Smooth muscle cell (in vitro differentiated cells): ENCODE data around the gene FBH1. TPM values are rescaled to one million over a fixed set of nuclear protein-coding genes. Genes with fewer than 3 reads are reported as not detected.

ENCODE experiments used
- DNase-seq: peaks from one replicate; lab custom pipeline; 2025; ENCODE audit not compliant: unreplicated experiment; lab: John Stamatoyannopoulos, UW
- H2AFZ ChIP-seq: fragments of 200-600 bp; sonication (generic); 2 replicates; pipeline ENCODE4 v1.6.0; 2016; ENCODE audit warnings: antibody characterized with exemption, low read depth, mild to moderate bottlenecking
- H3F3A ChIP-seq: fragments of 200-600 bp; sonication (generic); 2 replicates; pipeline ENCODE4 v1.6.0; 2017; ENCODE audit warnings: antibody characterized with exemption, low read depth
- H3K27ac ChIP-seq: fragments of 200-600 bp; sonication (generic); 2 replicates; pipeline ENCODE4 v1.5.1; 2016; ENCODE audit warnings: low read depth, mild to moderate bottlenecking
- H3K27me3 ChIP-seq: fragments of 200-600 bp; sonication (generic); 2 replicates; pipeline ENCODE4 v1.6.1; 2016; ENCODE audit warnings: low read depth, mild to moderate bottlenecking
- H3K36me3 ChIP-seq: fragments of 200-600 bp; sonication (generic); 2 replicates; pipeline ENCODE4 v1.5.1; 2016; ENCODE audit warnings: low read depth
- H3K4me1 ChIP-seq: fragments of 200-600 bp; sonication (generic); 2 replicates; pipeline ENCODE4 v1.5.1; 2016; ENCODE audit warnings: low read depth
- H3K4me2 ChIP-seq: fragments of 200-600 bp; sonication (generic); 2 replicates; pipeline ENCODE4 v1.6.0; 2016; ENCODE audit warnings: mild to moderate bottlenecking
- H3K4me3 ChIP-seq: fragments of 200-600 bp; sonication (generic); 2 replicates; pipeline ENCODE4 v1.5.1; 2016; ENCODE audit warnings: mild to moderate bottlenecking
- H3K79me2 ChIP-seq: fragments of 200-600 bp; sonication (generic); 2 replicates; pipeline ENCODE4 v1.6.0; 2016; ENCODE audit warnings: low read depth, mild to moderate bottlenecking
- H3K9ac ChIP-seq: fragments of 200-600 bp; sonication (generic); 2 replicates; pipeline ENCODE4 v1.6.0; 2016; ENCODE audit warnings: low read depth
- H3K9me3 ChIP-seq: fragments of 200-600 bp; sonication (generic); replicated peaks from 2 replicates; pipeline ENCODE4 v1.5.1; 2016; ENCODE audit warnings: low read depth
- H4K20me1 ChIP-seq: fragments of 200-600 bp; sonication (generic); 2 replicates; pipeline ENCODE4 v1.6.0; 2016; ENCODE audit warnings: low read depth
- CTCF ChIP-seq: fragments of 200-600 bp; sonication (generic); IDR thresholded peaks from 2 replicates; pipeline ENCODE4 v1.5.1; 2017; ENCODE audit warnings: borderline replicate concordance, mild to moderate bottlenecking, antibody characterized with exemption; ENCODE audit not compliant: insufficient read depth, poor library complexity, severe bottlenecking
- WGBS: methylation state at CpG from one replicate; pipeline ENCODE4 v1.1.7; 2016; ENCODE audit warnings: low lambda C conversion rate; 5-methylcytosine and 5-hydroxymethylcytosine counted together
- polyA plus RNA-seq: library from polyadenylated mRNA; unstranded; fragments of >200 nt; fragmentation: Nextera tagmentation; extraction: Ambion mirVana; gene quantifications from 2 replicates; pipeline ENCODE4 v1.2.1, GENCODE V29; 2016
- total RNA-seq: library from RNA; depleted of rRNA; stranded (reverse); fragments of >200 nt; gene quantifications from 2 replicates; pipeline ENCODE4 v1.2.3, GENCODE V29; 2014

Gene FBH1
- total and polyA plus RNA-seq, 2 experiments from 2014 or later: 68.4 to 70.0 TPM

- Histone ChIP-seq H3K4me1 (no peaks in the 10 kb centered on the region), H2AFZ (no peak overlapping the region), H3K27ac (no peak overlapping the region), H3K4me3 (no peak overlapping the region), H3K27me3 (no peaks in the 10 kb centered on the region), H3K36me3 (peaks cover 11% of the 10 kb centered on the region), H3K4me2 (no peak overlapping the region), H3K79me2 (no peaks in the 10 kb centered on the region), H4K20me1 (no peaks in the 10 kb centered on the region), H3K9me3 (no peaks in the 10 kb centered on the region), H3K9ac (no peak overlapping the region), H3F3A (no peaks in the 10 kb centered on the region)
- WGBS: 97% methylated on average over 10 of the region's 10 CpGs
- TF ChIP-seq CTCF: no peak
- DNase-seq: no peak
These were observed 45.6 kb downstream of the FBH1 start for GRCh38 chr10:5935628-5936027.

- no peak for DNase-seq
- H3K36me3 ChIP-seq: peaks cover 7% of the 10 kb centered on the region
- WGBS: 98% methylated on average over 18 of the region's 18 CpGs
These were observed 47.0 kb downstream of the FBH1 start for GRCh38 chr10:5937016-5937415.

GRCh38 chr10:5938291-5938690 is 48.2 kb downstream of the FBH1 start:
- no peak for DNase-seq
- Histone ChIP-seq H4K20me1 (no peaks in the 10 kb centered on the region), H2AFZ (no peak overlapping the region), H3F3A (no peaks in the 10 kb centered on the region), H3K4me2 (no peak overlapping the region), H3K36me3 (peaks cover 4% of the 10 kb centered on the region), H3K79me2 (no peaks in the 10 kb centered on the region), H3K27ac (no peak overlapping the region), H3K9ac (no peak overlapping the region), H3K4me3 (no peak overlapping the region), H3K9me3 (no peaks in the 10 kb centered on the region), H3K4me1 (no peaks in the 10 kb centered on the region), H3K27me3 (no peaks in the 10 kb centered on the region)
- TF ChIP-seq CTCF: no peak
- WGBS: 95% methylated on average over 12 of the region's 12 CpGs

More at GRCh38 chr10:5937016-5937415, 47.0 kb downstream of the FBH1 start:
- no peaks in the 10 kb centered on the region for H3K27me3 ChIP-seq
- no peak overlapping the region for H2AFZ ChIP-seq
- no peak overlapping the region for H3K4me2 ChIP-seq
- H3K4me3 ChIP-seq: no peak overlapping the region
- no peaks in the 10 kb centered on the region for H4K20me1 ChIP-seq
- H3K79me2 ChIP-seq: no peaks in the 10 kb centered on the region
- no peaks in the 10 kb centered on the region for H3F3A ChIP-seq
- H3K27ac ChIP-seq: no peak overlapping the region
- H3K4me1 ChIP-seq: no peaks in the 10 kb centered on the region
- no peak for TF ChIP-seq CTCF
- no peak overlapping the region for H3K9ac ChIP-seq
- no peaks in the 10 kb centered on the region for H3K9me3 ChIP-seq

GRCh38 chr10:5940807-5941218 is 50.8 kb downstream of the FBH1 start:
- Histone ChIP-seq H2AFZ (no peak overlapping the region), H3F3A (peaks cover 3% of the 10 kb centered on the region), H3K27ac (no peak overlapping the region), H3K4me3 (no peak overlapping the region), H4K20me1 (no peaks in the 10 kb centered on the region), H3K4me1 (no peaks in the 10 kb centered on the region), H3K4me2 (no peak overlapping the region), H3K9me3 (no peaks in the 10 kb centered on the region), H3K36me3 (peaks cover 4% of the 10 kb centered on the region), H3K79me2 (no peaks in the 10 kb centered on the region), H3K27me3 (no peaks in the 10 kb centered on the region), H3K9ac (no peak overlapping the region)
- no peak for TF ChIP-seq CTCF
- DNase-seq: no peak
- 83% methylated on average over 6 of the region's 6 CpGs for WGBS
